ENCODE results near the gene FCGR3B.
A peak's percentile ranks its signal among the peaks of the same experiment; 100 is the strongest.
"Not testable (repeated sequence)": the region's sequence is repeated elsewhere in the genome, so short reads cannot be mapped to it uniquely, and the experiment has no call there.

FCGR3B gene

GRCh38 chr1:161631076-161631475 lies at the start of gene FCGR3B:
Gene FCGR3B, minus strand, starts transcription at chr1:161631176. Its CDS starts 82 bp downstream, at chr1:161631094.
- no peak for FAIRE-seq

DNA sequence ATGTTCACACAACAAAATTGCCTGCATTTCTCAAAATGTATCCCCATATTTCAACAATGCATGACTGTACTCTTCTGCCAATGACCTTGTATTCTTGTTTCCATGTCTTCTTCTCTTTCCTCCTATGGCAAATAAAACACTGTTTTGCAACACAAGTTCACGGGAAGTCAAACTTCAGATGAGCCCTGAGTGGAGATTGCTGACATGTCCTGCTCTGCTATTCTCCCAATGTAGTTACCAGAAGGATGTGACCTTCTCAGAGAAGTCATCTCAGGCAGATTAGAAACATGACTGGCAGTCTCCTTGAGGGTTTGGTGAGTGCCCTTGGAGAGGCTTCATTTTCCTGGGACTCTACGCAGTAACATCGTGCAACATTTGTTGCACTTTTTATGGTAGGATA lies 47.5 kb upstream of the FCGR3B start:
- FAIRE-seq, result no peak

DNA sequence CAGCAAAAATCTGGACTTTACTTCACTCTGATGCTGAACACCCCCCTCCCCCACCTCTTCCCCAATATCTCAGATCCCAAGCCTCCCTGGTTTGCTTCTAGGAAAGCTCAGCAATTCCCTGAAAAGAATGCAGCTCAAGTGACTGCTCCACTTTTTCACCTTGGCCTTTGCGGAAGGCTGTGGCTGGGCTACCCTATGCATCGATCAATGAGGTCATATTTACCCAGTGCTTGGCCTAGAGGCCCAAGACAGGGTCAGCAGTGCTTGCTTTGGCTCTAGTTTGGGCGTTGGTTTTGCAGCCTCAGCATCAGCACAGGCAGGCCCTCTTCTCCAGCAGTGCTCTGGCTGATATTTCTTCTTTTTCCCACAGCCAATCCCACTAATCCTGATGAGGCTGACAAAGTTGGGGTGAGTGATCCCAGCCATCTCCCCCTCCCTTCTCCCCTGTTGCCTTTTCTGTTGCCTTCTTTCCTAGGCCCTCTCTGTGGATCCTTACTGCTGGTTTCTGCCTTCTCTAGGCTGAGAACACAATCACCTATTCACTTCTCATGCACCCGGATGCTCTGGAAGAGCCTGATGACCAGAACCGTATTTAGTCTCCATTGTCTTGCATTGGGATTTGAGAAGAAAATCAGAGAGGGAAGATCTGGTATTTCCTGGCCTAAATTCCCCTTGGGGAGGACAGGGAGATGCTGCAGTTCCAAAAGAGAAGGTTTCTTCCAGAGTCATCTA lies 46.1 kb upstream of the FCGR3B start:
- no peak for FAIRE-seq

- no peak for FAIRE-seq
Measured at GRCh38 chr1:161676441-161676840, 45.5 kb upstream of the FCGR3B start.

GRCh38 chr1:161674908-161675307 lies 43.9 kb upstream of the FCGR3B start:
- not testable (repeated sequence) for FAIRE-seq

- FAIRE-seq, result not testable (repeated sequence)
Measured at GRCh38 chr1:161674447-161674846, 43.5 kb upstream of the FCGR3B start.

GRCh38 chr1:161673437-161673836 lies 42.5 kb upstream of the FCGR3B start:
- not testable (repeated sequence) for FAIRE-seq

GRCh38 chr1:161671045-161672020 lies 40.4 kb upstream of the FCGR3B start:
- not testable (repeated sequence) for FAIRE-seq

DNA sequence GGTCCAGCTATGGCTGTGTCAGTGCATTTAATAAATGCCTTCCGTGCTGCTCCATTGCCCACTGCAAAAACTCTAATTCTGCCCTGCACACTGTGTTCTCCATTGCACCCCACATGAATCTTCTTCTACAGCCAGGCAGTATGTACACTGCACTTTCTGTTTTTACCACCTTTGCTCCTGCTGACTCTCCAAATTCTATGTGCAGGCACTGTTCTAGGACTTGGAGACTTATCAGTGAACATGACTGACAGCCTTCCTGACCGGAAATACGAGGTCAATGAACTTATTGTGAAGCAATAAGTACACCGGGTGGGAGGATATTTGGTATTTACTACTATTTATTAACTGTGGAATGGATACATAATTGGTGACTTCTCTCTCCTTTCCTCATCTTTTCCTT lies 33.7 kb upstream of the FCGR3B start:
- not testable (repeated sequence) for FAIRE-seq

GRCh38 chr1:161663569-161663968 lies 32.6 kb upstream of the FCGR3B start:
- not testable (repeated sequence) for FAIRE-seq

GRCh38 chr1:161662684-161663339 lies 31.8 kb upstream of the FCGR3B start, which contains the start of gene FCGR2B:
Gene FCGR2B, plus strand, starts transcription at chr1:161663143. Its CDS starts 99 bp downstream, at chr1:161663242.
- not testable (repeated sequence) for FAIRE-seq

- peak; percentile 9 for FAIRE-seq
Measured at GRCh38 chr1:161661660-161662311, 30.8 kb upstream of the FCGR3B start.

DNA sequence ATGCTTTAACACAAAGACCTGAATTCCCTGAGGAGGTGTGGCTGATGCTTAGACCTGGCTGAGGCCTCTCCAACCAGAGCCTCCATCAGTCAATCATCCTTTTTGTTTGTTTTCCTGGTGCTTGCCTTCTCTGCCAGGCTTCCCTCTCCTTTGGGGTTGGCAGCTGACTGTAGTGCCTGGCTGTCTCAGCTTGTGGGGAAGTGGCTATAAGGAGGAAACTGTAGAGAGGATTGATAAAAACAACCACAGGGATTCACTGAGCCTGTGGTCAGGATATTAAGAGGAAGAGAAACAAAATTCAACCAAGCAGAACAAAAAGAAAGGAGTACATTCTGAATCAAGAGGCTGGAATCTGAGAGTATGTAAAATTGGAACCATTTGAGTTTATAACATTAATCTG lies 27.5 kb upstream of the FCGR3B start:
- FAIRE-seq, result peak; percentile 27

DNA sequence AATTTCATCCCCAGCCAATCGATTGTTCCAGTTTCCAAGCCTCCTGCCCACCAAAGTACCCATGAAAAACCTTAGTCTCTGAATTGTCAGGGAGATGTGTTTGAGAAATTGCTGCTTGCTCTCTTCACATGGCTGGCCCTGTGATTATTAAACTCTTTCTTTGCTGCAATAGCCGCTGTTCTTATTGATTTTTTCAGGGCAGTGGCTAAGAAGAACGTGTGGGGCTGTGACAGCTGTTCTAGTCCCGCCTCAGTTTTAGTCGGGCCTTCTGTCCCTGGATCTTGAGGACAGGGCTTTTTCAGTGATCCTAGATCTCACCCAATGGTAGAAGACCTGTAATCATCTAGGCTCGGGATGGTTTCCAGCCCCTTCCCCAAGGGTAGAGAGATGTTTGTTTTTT lies 23.0 kb upstream of the FCGR3B start:
- not testable (repeated sequence) for FAIRE-seq

DNA sequence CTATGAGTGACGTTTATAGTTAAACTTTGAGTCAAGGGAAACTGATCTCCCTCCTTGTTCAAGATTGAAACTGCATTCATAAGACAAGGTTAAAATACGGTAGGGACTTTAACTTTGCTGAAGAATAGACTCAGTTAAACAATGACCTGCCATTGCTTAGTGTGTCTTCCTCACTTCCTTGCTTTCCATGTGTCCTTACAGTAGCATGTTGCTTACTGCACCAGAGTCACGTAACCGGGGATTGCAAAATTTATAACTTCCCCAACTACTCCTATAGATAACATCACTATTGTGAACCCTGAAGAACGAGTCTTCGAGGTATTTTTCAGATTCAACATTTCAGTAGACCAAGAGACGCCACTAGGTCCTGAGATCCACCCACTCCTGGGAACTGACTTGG lies 22.6 kb upstream of the FCGR3B start:
- not testable (repeated sequence) for FAIRE-seq

DNA sequence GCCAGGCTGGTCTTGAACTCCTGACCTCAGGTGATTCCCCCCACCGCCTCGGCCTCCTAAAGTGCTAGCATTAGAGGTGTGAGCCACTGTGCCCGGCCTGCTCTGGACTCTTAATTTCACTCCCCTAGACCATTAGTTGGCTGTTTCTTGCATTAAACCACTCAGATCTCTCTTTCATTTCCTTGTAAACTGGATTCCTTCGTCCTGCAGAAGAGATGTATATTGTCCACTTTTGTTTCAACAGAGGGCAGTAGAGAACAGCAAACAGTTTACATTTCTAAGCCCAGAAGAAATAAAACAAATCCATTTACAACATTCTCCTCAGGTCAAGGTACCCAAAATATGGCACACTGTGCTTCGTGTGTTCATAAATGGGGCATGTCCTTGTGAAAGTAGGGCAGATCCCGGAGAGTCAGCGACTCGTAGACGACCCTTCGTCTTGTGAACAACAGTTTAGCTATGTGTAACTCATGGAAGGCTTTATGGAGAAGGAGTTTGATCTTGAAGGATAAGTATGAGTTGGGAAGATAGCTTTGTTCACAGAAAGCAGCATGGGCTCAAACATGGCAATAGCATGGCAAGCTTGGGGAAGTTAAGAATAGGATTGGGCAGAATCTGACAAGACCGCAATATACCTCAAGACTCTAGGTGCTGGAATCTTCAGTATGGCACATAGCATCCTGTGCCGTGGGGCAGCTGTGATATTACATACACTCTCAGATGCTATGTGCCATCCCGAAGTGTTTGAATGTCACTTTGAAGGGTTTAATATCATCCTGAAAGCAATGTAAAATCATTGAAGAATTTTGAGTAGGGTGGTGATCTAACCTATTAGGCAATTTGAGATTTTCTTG lies 16.8 kb upstream of the FCGR3B start:
- peak; percentile 85 for FAIRE-seq

DNA sequence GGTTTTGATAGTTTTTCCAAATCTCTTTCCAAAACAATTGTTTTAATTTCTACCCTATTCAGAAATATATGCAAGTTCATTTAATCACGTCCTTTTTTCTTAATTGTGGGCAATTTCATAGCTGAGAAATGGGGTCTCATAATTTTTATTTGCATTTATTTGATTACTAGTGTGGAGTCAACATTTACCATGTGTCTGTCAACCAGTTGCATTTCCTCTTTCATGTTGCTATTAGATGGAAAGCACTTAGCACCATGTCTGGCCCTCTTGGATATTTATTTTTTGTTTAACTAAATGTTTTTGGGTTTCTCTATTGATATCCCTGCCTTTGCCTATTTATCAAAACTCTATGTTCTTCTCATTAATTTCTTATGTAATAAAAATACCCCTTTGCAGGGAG lies 13.9 kb upstream of the FCGR3B start:
- not testable (repeated sequence) for FAIRE-seq

DNA sequence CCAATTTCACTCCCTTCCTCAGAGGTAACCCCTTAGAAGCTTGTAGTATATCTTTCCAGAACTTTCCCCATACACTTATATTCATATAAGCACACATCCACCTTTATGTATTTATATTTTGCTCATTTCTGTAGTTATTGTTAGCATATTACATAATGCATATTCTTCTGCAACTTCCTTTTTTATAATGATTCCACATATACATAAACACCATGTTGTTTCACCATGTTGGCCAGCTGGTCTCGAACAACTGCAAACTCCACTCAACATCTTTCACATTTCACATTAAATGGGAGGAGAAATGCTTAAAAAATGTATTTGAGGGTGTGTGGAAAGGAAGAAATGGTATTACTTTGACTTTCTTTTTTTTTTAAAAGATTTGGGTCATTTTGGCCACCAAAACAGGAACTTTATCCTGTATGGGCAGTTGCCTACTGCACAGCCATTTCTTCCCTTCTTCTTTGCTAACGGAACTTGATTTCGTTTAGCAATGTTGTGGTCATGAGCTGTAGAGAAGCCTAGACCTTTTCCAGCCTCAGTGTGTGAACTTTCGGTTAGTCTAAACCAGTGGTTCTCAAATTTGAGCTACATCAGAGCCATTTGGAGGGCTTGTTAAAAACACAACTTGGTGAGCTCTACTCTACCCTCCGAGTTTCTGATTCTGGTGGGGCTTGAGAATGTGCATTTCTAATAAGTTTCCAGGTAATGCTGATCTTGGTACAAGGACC lies 12.7 kb upstream of the FCGR3B start:
- not testable (repeated sequence) for FAIRE-seq

- FAIRE-seq, result peak; percentile 94
Measured at GRCh38 chr1:161642697-161643096, 11.7 kb upstream of the FCGR3B start.

DNA sequence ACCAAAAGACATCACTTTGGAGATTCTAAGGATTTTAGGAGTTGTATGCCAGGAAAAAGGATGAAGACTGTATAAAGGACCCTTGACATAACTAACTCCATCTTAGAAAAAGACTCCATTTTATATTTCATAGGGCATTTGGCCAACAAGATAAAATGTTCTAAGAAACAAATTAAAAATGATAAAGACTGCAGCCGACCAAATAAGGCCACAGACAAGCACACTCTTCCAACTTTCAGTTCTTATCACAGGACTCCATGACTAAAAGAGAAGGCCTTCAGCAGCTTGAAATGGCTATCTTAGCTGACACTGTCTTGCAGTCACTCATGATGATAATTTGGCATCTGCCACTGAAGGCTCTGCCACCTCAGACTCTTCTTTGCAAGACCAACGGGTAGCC lies 8.2 kb upstream of the FCGR3B start:
- not testable (repeated sequence) for FAIRE-seq
